ENCODE measurements around the gene CAB39. TPM values are rescaled to one million over a fixed set of nuclear protein-coding genes. Genes with fewer than 3 reads are reported as not detected.

CAB39 gene
- 10 to 100 TPM; 47.6 to 80.3 (median 71.8) TPM for total RNA-seq

DNA sequence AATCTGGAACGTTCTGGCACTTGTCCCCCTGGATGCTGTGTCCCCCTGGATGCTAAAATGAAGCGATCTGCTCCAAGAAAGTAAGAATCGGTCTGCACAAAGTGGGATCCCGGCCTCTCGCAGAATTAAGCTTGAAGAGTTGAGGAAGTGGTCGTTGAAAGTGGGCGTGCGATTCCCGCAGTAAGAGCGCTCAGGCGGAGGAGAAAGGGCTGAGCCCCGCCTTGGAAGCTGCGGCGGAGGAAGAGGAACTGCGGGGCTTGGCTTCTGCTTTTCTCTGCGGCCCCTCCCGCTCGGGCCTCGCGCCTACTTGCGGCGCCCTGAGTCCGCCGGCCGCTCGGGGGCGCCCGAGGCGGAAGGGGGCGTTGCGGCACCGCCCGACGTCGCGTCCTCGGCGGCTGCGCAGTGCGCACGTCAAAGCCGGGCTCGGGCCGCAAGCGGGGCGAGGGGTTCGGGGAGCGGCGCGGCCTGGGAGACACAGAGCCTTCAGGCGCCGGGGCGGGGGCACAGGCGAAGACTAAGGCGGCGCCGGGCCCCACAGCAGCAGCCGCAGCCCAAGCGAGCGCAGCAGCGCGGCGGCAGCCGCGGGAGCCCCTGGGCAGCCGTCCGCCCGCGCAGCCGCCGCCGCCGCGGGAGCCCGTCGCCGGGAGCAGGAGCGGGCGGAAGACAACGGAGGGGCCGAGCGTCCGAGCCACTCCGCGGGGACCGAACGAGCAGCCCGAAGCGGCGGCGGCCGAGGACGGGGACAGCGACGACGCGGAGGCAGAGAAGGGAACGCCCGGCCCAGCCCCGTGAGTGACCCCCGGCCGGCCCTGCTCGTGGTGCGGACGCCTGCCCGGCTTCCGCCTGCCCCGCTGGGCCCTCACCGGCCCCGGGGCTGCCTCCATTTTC is at the start of gene CAB39:
TSS of gene CAB39 (plus strand) at position 400 of the 888 bp plus-strand sequence. CDS start 47,160 bp downstream, outside the sequence.
- H3K9me3 ChIP-seq, result no peaks in the 10 kb centered on the region
- no peaks in the 10 kb centered on the region for H3K27me3 ChIP-seq
- no peaks in the 10 kb centered on the region for H3K36me3 ChIP-seq
- intact Hi-C loops (cut with DNase I), result loop anchor here (5.0 kb wide), 1 partner anchor 85 kb away; no protein-coding TSS in a partner anchor
- peak within 1 kb of the TSS; percentile 93 to 99 (median 97) for H3K27ac ChIP-seq
- peak within 1 kb of the TSS; percentile 82 to 98 (median 93) for H3K4me3 ChIP-seq
- peaks cover 0 to 48% (median 22%) of the 10 kb centered on the region in 3 donors for H3K4me1 ChIP-seq
- 1% methylated on average over 14 to 36 of the region's 110 CpGs for WGBS, 2 donors
- TF ChIP-seq CTCF (IDR thresholded peaks at IDR 0.05) (peak; percentile 70 to 93 (median 87)), POLR2A (IDR thresholded peaks at IDR 0.05) (peak in 3 of 4 donors; percentile 84 to 96 (median 86))
- DNase-seq, result peak; percentile 61

DNA sequence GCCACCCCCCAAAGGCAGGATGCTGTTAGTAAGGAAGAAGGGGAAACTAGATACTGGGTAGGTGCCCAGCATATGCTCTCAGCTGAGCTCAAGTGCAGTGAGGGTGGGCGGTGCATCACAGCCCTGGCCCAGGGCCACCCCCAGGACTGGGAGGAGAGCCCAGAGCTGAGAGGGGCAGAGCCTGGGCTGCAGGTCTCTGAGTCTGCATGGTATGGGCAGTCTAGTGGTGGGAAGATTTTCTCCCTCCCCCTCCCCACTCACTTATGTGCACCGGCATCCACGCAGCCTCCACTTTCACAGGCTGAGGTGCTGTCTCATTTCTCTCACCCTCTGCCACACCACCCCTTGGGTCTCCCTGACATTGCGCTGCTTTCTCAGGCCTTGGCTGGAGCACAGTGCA is 48.5 kb upstream of the CAB39 start:
- no peaks in the 10 kb centered on the region for H3K36me3 ChIP-seq
- WGBS, 2 donors, result 33 to 50% methylated on average over 1 to 3 of the region's 4 CpGs
- intact Hi-C loops (cut with DNase I), result no loop called here
- H3K9me3 ChIP-seq, result no peaks in the 10 kb centered on the region
- H3K4me1 ChIP-seq, result peaks cover 13 to 74% (median 22%) of the 10 kb centered on the region in 3 donors
- no peaks in the 10 kb centered on the region for H3K27me3 ChIP-seq
- DNase-seq, result no peak
- H3K27ac ChIP-seq, result no peak overlapping the region
- TF ChIP-seq CTCF (IDR thresholded peaks at IDR 0.05) (no peak), POLR2A (IDR thresholded peaks at IDR 0.05) (no peak)
- no peak overlapping the region for H3K4me3 ChIP-seq

DNA sequence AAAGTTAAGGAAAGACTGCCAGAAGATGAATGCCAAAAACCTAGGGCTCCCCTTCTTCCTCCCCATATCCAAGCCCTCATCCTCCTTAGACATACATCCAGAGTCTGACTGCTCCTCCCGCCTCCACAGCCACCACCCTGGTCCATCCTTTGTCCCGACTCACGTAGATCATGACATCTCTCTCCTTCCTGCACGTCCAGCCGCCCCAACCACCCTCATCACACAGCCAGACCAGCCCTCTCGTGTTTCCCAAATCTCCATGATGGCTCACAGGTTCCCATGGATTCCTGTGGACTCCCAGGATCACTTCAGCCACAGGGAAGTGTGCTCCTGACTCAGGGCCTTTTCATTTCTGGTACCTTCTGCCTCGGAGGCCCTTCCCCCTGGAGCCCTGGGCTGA is 47.8 kb upstream of the CAB39 start:
- H3K4me1 ChIP-seq, result peaks cover 13 to 69% (median 22%) of the 10 kb centered on the region in 3 donors
- no peak for DNase-seq
- H3K36me3 ChIP-seq, result no peaks in the 10 kb centered on the region
- no peak for TF ChIP-seq POLR2A (IDR thresholded peaks at IDR 0.05)
- TF ChIP-seq CTCF (IDR thresholded peaks at IDR 0.05), result no peak
- H3K4me3 ChIP-seq, result no peak overlapping the region
- no peaks in the 10 kb centered on the region for H3K27me3 ChIP-seq
- 80 to 87% methylated on average over 7 of the region's 7 CpGs for WGBS, 2 donors
- no peak overlapping the region for H3K27ac ChIP-seq
- H3K9me3 ChIP-seq, result no peaks in the 10 kb centered on the region
- intact Hi-C loops (cut with DNase I), result no loop called here

DNA sequence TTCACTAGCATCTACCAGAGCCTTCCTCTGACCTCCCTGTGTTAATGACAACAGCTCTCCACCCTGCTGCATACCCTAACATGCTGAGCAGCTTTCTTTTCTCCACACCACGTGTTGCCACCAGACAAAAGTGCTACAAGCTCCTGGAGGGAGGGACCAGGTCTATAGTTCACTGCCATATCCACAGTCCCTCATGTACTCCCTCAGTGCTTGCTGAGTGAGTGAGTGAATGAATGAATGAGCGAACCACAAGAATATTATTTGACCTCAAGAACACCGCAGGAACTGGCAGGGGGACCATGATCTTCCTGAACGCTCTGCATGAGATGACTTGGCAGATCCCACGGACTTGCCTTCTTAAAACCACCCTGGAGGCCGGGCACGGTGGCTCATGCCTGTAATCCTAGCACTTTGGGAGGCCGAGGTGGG is 47.4 kb upstream of the CAB39 start:
- H3K36me3 ChIP-seq, result no peaks in the 10 kb centered on the region
- no peaks in the 10 kb centered on the region for H3K27me3 ChIP-seq
- 73 to 80% methylated on average over 5 to 7 of the region's 8 CpGs for WGBS, 2 donors
- intact Hi-C loops (cut with DNase I), result no loop called here
- DNase-seq, result no peak
- H3K9me3 ChIP-seq, result no peaks in the 10 kb centered on the region
- TF ChIP-seq CTCF (IDR thresholded peaks at IDR 0.05), result no peak
- TF ChIP-seq POLR2A (IDR thresholded peaks at IDR 0.05), result no peak
- H3K27ac ChIP-seq, result no peak overlapping the region
- H3K4me3 ChIP-seq, result no peak overlapping the region
- peaks cover 13 to 64% (median 19%) of the 10 kb centered on the region in 3 donors for H3K4me1 ChIP-seq

DNA sequence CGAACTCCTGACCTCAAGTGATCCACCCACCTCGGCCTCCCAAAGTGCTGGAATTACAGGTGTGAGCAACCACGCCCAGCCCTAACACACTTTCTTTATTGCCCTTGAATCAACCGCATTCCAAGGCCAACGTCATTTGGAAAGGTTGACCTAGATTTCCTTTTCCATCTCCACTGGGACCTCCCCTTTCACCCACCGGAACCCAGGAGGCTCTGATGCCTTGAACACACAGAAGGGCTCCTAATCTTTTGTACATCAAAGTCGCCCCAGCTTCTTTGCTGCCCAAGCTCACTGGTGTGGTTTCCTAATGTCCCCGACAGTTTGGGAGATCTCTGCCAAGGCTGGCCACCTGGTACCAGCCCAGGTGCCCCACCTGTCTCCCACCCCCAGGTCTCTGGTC is 46.2 kb upstream of the CAB39 start:
- intact Hi-C loops (cut with DNase I), result no loop called here
- Histone ChIP-seq H3K4me1 (peaks cover 13 to 55% (median 18%) of the 10 kb centered on the region in 3 donors), H3K27me3 (no peaks in the 10 kb centered on the region), H3K4me3 (no peak overlapping the region), H3K36me3 (no peaks in the 10 kb centered on the region), H3K9me3 (no peaks in the 10 kb centered on the region), H3K27ac (peak overlapping the region in 1 of 4 donors; percentile 4)
- DNase-seq, result no peak
- WGBS, 2 donors, result 54 to 74% methylated on average over 6 to 8 of the region's 8 CpGs
- TF ChIP-seq POLR2A (IDR thresholded peaks at IDR 0.05), result no peak
